ENCODE data around the gene DDX28.

- TF ChIP-seq CTCF (IDR thresholded peaks at IDR 0.05; ENCODE audit: low read depth, low read length, missing input control) = no peak
- no peak for TF ChIP-seq RAD21 (IDR thresholded peaks at IDR 0.05)
- TF ChIP-seq SP1 (IDR thresholded peaks at IDR 0.05) = no peak
- no peak for TF ChIP-seq MAX (IDR thresholded peaks at IDR 0.05)
Measured at GRCh38 chr16:68003031-68003430, 20.0 kb downstream of the DDX28 start.
